OCI-LY7 (cell line): ENCODE data around the gene IL18R1. TPM values are rescaled to one million over a fixed set of nuclear protein-coding genes. Genes with fewer than 3 reads are reported as not detected.

Experiments
- BruUV-seq: library from RNA; stranded (reverse); fragments of 400-500 nt; replicated peaks from 2 replicates; lab custom pipeline; 2021; lab: Mats Ljungman, UMichigan
- CTCF ChIA-PET: fragments of 300-600 bp; sonication (Branson Sonifier 250); formaldehyde crosslinking; loops from one replicate; lab custom pipeline; 2022; ENCODE audit warnings: antibody characterized with exemption; ENCODE audit not compliant: unreplicated experiment; lab: Charles Lee
- POLR2A ChIA-PET: fragments of 300-600 bp; sonication (Branson Sonifier 250); formaldehyde crosslinking; loops from one replicate; lab custom pipeline; 2022; ENCODE audit warnings: antibody characterized with exemption; lab: Charles Lee
- DNase-seq: peaks from one replicate; pipeline ENCODE4 v3.0.0-alpha.2; 2015; ENCODE audit warnings: low spot score
- H2AFZ ChIP-seq: fragments of 200-600 bp; sonication (generic), shearing (Covaris generic); 2 replicates; pipeline ENCODE4 v1.6.1; 2014; ENCODE audit warnings: mild to moderate bottlenecking, antibody characterized with exemption, low read length, moderate library complexity
- H3K27ac ChIP-seq: fragments of 200-600 bp; sonication (generic); 2 replicates; pipeline ENCODE4 v1.5.1; 2014; ENCODE audit warnings: mixed run types, low read depth, mild to moderate bottlenecking, moderate library complexity, low read length, inconsistent platforms; ENCODE audit not compliant: poor library complexity, severe bottlenecking
- H3K36me3 ChIP-seq: fragments of 200-600 bp; sonication (generic); 2 replicates; pipeline ENCODE4 v1.6.1; 2014; ENCODE audit warnings: mild to moderate bottlenecking, antibody characterized with exemption, low read length, moderate library complexity, mixed read lengths; ENCODE audit not compliant: insufficient read depth
- H3K4me1 ChIP-seq: fragments of 200-600 bp; sonication (generic); 2 replicates; pipeline ENCODE4 v1.5.1; 2014; ENCODE audit warnings: mild to moderate bottlenecking, low read length; ENCODE audit not compliant: insufficient read depth, poor library complexity, severe bottlenecking
- H3K4me2 ChIP-seq: fragments of 200-600 bp; sonication (generic); 2 replicates; pipeline ENCODE4 v1.6.1; 2014; ENCODE audit warnings: mild to moderate bottlenecking, low read length
- H3K4me3 ChIP-seq: fragments of 200-600 bp; sonication (generic); 2 replicates; pipeline ENCODE4 v1.5.1; 2014; ENCODE audit warnings: mild to moderate bottlenecking, low read depth, low read length; ENCODE audit not compliant: poor library complexity, severe bottlenecking
- H3K79me2 ChIP-seq: fragments of 200-600 bp; sonication (generic); 2 replicates; pipeline ENCODE4 v1.6.1; 2016; ENCODE audit warnings: low read depth, mild to moderate bottlenecking, low read length, moderate library complexity, mixed read lengths; ENCODE audit not compliant: insufficient read depth
- H3K9me2 ChIP-seq: fragments of 200-600 bp; sonication (generic); 2 replicates; pipeline ENCODE4 v1.6.1; 2016; ENCODE audit warnings: mild to moderate bottlenecking, low read length, mixed read lengths; ENCODE audit not compliant: insufficient read depth
- H3K9me3 ChIP-seq: fragments of 200-600 bp; sonication (generic); 2 replicates; pipeline ENCODE4 v1.6.1; 2014; ENCODE audit warnings: mild to moderate bottlenecking, mixed run types, low read length, mixed read lengths
- H4K20me1 ChIP-seq: fragments of 200-600 bp; sonication (generic); 2 replicates; pipeline ENCODE4 v1.6.1; 2014; ENCODE audit warnings: mild to moderate bottlenecking, antibody characterized with exemption, low read length, moderate library complexity, mixed read lengths; ENCODE audit not compliant: insufficient read depth
- EZH2phosphoT487 ChIP-seq: fragments of 200-600 bp; sonication (generic); IDR thresholded peaks from 2 replicates; pipeline ENCODE4 v1.6.1; 2018; ENCODE audit warnings: low read depth, borderline replicate concordance, mild to moderate bottlenecking, mixed run types, antibody characterized with exemption, low read length, moderate library complexity, mixed read lengths
- intact Hi-C: fragments of 100-400 bp; cut with micrococcal nuclease; formaldehyde crosslinking; loops from one replicate; pipeline ENCODE4 v1.10.0; 2022; ENCODE audit not compliant: unreplicated experiment
- total RNA-seq, 2 experiments: library from RNA; depleted of rRNA in 1 of 2; stranded (reverse); fragments of >200 nt in 1 of 2; shearing (Covaris generic) in 1 of 2; gene quantifications; 2 replicates each; pipeline ENCODE4 v1.2.3, GENCODE V29; 2014 to 2022
- TF ChIP-seq, protein P1 (sequence below): fragments of 200-600 bp; sonication (generic); conservative IDR thresholded peaks from 2 replicates; pipeline ENCODE4 v1.5.1; 2014; ENCODE audit warnings: mild to moderate bottlenecking, antibody characterized with exemption, low read length, moderate library complexity, mixed read lengths

Gene IL18R1
- total RNA-seq, 2 experiments from 2014 or later, result not detected

DNA sequence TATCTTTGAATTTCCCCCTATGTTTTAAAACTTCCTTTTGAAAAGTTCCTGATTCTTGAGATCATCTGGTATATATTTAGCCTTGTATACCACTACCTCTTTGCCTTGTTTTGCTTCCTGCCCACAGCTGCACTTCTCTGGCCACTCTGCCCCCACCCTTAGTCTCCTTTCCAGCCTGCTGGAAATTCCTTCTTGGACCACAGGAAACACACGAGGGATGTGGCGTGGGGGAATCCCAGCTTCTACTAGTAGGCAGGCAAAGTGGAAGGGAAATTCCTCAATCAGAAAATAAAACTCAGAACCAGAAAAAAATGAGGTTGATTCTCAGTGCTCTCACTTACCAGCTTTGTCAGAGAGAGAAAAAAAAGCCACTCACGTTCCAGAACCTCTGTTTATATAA lies 80.7 kb downstream of the IL18R1 start:
- Histone ChIP-seq H3K27ac (no peak overlapping the region), H3K4me1 (no peaks in the 10 kb centered on the region), H3K36me3 (no peaks in the 10 kb centered on the region), H3K4me3 (no peak overlapping the region), H3K79me2 (no peaks in the 10 kb centered on the region), H4K20me1 (no peaks in the 10 kb centered on the region), H3K4me2 (no peak overlapping the region), H3K9me2 (no peaks in the 10 kb centered on the region), H3K9me3 (no peaks in the 10 kb centered on the region), H2AFZ (no peak overlapping the region)
- no TSS peak for BruUV-seq
- intact Hi-C loops, result no loop called here
- DNase-seq, result no peak
- POLR2A ChIA-PET, result interaction anchor here (0.5 to 0.9 kb wide), 3 partner anchors 116 to 1060 kb away, joined by 3 to 7 read pairs (median 3); no protein-coding TSS in a partner anchor
- TF ChIP-seq, protein P1, sequence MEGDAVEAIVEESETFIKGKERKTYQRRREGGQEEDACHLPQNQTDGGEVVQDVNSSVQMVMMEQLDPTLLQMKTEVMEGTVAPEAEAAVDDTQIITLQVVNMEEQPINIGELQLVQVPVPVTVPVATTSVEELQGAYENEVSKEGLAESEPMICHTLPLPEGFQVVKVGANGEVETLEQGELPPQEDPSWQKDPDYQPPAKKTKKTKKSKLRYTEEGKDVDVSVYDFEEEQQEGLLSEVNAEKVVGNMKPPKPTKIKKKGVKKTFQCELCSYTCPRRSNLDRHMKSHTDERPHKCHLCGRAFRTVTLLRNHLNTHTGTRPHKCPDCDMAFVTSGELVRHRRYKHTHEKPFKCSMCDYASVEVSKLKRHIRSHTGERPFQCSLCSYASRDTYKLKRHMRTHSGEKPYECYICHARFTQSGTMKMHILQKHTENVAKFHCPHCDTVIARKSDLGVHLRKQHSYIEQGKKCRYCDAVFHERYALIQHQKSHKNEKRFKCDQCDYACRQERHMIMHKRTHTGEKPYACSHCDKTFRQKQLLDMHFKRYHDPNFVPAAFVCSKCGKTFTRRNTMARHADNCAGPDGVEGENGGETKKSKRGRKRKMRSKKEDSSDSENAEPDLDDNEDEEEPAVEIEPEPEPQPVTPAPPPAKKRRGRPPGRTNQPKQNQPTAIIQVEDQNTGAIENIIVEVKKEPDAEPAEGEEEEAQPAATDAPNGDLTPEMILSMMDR, result no peak
- no peak for TF ChIP-seq EZH2phosphoT487
- CTCF ChIA-PET, result no interaction called here

DNA sequence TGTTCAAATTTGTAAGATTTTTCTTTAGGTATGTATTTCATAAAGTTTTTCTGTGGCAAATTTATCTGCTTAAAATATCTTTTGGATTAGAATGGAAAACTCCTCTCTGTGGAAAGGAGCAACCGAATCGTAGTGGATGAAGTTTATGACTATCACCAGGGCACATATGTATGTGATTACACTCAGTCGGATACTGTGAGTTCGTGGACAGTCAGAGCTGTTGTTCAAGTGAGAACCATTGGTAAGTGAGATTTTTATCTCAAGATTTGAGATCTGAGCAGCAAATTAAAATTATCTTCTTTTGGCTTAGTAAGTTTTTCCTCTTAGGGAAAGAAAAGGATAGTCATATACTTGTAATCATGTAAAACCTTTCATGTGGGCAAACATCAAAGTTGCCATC lies 81.5 kb downstream of the IL18R1 start:
- Histone ChIP-seq H3K9me3 (no peaks in the 10 kb centered on the region), H3K4me2 (no peak overlapping the region), H3K9me2 (no peaks in the 10 kb centered on the region), H2AFZ (no peak overlapping the region), H3K4me3 (no peak overlapping the region), H3K27ac (no peak overlapping the region), H3K36me3 (no peaks in the 10 kb centered on the region), H3K4me1 (no peaks in the 10 kb centered on the region), H3K79me2 (no peaks in the 10 kb centered on the region), H4K20me1 (no peaks in the 10 kb centered on the region)
- no peak for DNase-seq
- ChIA-PET POLR2A (interaction anchor here (0.9 kb wide), 1 partner anchor 176 kb away, joined by 3 read pairs; no protein-coding TSS in a partner anchor), CTCF (no interaction called here)
- no TSS peak for BruUV-seq
- TF ChIP-seq EZH2phosphoT487, result no peak
- TF ChIP-seq, protein P1, result no peak
- intact Hi-C loops, result no loop called here

DNA sequence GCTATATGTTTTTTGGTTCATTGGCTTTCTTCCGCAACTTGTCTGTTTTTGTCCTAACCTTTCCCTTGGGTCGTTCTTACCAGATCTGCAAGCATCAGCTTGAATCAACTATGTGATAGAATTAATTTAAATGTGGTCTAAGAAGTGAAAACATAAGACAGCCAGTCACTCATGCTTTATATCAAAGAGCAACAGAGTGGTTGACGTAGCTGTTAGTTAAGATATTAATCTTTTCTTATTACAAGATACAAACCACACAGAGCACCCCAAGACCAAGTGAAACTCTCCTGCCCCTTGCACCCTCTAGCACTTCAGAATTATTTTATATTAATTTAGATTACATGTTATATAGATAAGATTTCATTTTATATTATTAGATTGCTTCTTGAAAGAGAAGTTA lies 82.5 kb downstream of the IL18R1 start:
- no peaks in the 10 kb centered on the region for H3K9me2 ChIP-seq
- CTCF ChIA-PET, result no interaction called here
- POLR2A ChIA-PET, result no interaction called here

More for the DNA sequence above, 82.5 kb downstream of the IL18R1 start:
- no TSS peak for BruUV-seq
- no peak overlapping the region for H3K27ac ChIP-seq
- no peaks in the 10 kb centered on the region for H3K4me1 ChIP-seq
- no peaks in the 10 kb centered on the region for H4K20me1 ChIP-seq
- H3K36me3 ChIP-seq, result no peaks in the 10 kb centered on the region
- H3K4me2 ChIP-seq, result no peak overlapping the region
- H3K9me3 ChIP-seq, result no peaks in the 10 kb centered on the region
- H3K4me3 ChIP-seq, result no peak overlapping the region
- intact Hi-C loops, result no loop called here
- TF ChIP-seq, protein P1, result no peak
- TF ChIP-seq EZH2phosphoT487, result no peak
- H3K79me2 ChIP-seq, result no peaks in the 10 kb centered on the region
- no peak overlapping the region for H2AFZ ChIP-seq
- no peak for DNase-seq
